Measurements from ENCODE around the gene TULP1.

The TULP1 gene

DNA sequence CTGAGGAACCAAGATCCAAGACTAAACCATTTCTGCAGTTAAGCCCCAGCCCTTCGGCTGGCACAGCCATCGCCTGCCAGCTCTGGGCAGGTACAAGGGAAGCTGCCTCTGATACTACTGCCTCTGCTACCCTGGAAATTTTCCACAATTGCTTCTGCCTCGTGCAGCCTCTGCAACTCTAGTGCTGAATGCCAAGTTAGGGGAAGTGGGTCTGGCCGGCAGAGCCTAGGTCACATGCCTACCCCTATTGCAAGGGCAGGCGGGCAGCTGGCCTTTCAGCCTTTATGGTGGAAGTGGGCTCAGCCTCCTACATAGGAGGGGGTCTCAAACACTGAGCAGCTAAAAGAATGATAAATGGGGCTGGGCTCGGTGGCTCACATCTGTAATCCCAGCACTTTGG, 44.5 kb upstream of the TULP1 start:
- TF ChIP-seq CTCF (IDR thresholded peaks at IDR 0.05; ENCODE audit: borderline replicate concordance, extremely low read depth, low read length, poor library complexity, severe bottlenecking) (no peak), EZH2 (IDR thresholded peaks at IDR 0.05; ENCODE audit: borderline replicate concordance, low read depth, low read length, severe bottlenecking) (no peak)
- Histone ChIP-seq H2AFZ (ENCODE audit: low read depth, low read length) (no peak overlapping the region), H3K79me2 (ENCODE audit: insufficient read depth, low read length) (no peaks in the 10 kb centered on the region), H3K4me2 (ENCODE audit: insufficient read depth, low read length) (no peak overlapping the region), H3K4me3 (ENCODE audit: low read depth in 1 of 2, low read length in 2 of 2) (no peak overlapping the region), H3K36me3 (ENCODE audit: insufficient read depth, low read length) (no peaks in the 10 kb centered on the region), H3K4me1 (ENCODE audit: insufficient read depth, low read length) (no peaks in the 10 kb centered on the region), H3K27ac (ENCODE audit: low read length) (no peak overlapping the region), H4K20me1 (ENCODE audit: insufficient read depth, low read length) (no peaks in the 10 kb centered on the region), H3K9ac (ENCODE audit: low read depth, low read length) (no peak overlapping the region), H3K27me3 (ENCODE audit: insufficient read depth, low read length, poor library complexity) (no peaks in the 10 kb centered on the region), H3K9me3 (ENCODE audit: insufficient read depth, low read length, severe bottlenecking) (no peaks in the 10 kb centered on the region)
- no peak for ATAC-seq (ENCODE audit: insufficient read depth, low read depth)
- DNase-seq = no peak

- ATAC-seq (ENCODE audit: insufficient read depth, low read depth) = peak; percentile 42; the same call in 1 of the 3 replicates
- H3K27me3 ChIP-seq (ENCODE audit: insufficient read depth, low read length, poor library complexity) = no peaks in the 10 kb centered on the region
These were observed 42.1 kb upstream of the TULP1 start for GRCh38 chr6:35554811-35555210.

GRCh38 chr6:35553315-35553714, 40.6 kb upstream of the TULP1 start:
- H3K4me2 ChIP-seq (ENCODE audit: insufficient read depth, low read length) = no peak overlapping the region
- ATAC-seq (ENCODE audit: insufficient read depth, low read depth) = no peak

More at GRCh38 chr6:35554811-35555210, 42.1 kb upstream of the TULP1 start:
- TF ChIP-seq CTCF (IDR thresholded peaks at IDR 0.05; ENCODE audit: borderline replicate concordance, extremely low read depth, low read length, poor library complexity, severe bottlenecking) (no peak), EZH2 (IDR thresholded peaks at IDR 0.05; ENCODE audit: borderline replicate concordance, low read depth, low read length, severe bottlenecking) (no peak)
- H3K4me2 ChIP-seq (ENCODE audit: insufficient read depth, low read length) = no peak overlapping the region
- no peaks in the 10 kb centered on the region for H3K36me3 ChIP-seq (ENCODE audit: insufficient read depth, low read length)
- no peak overlapping the region for H3K9ac ChIP-seq (ENCODE audit: low read depth, low read length)
- H3K9me3 ChIP-seq (ENCODE audit: insufficient read depth, low read length, severe bottlenecking) = peaks cover 6% of the 10 kb centered on the region
- DNase-seq = no peak
- no peaks in the 10 kb centered on the region for H4K20me1 ChIP-seq (ENCODE audit: insufficient read depth, low read length)
- no peak overlapping the region for H3K27ac ChIP-seq (ENCODE audit: low read length)
- H3K4me1 ChIP-seq (ENCODE audit: insufficient read depth, low read length) = no peaks in the 10 kb centered on the region
- H3K4me3 ChIP-seq (ENCODE audit: low read depth in 1 of 2, low read length in 2 of 2) = no peak overlapping the region
- no peak overlapping the region for H2AFZ ChIP-seq (ENCODE audit: low read depth, low read length)
- no peaks in the 10 kb centered on the region for H3K79me2 ChIP-seq (ENCODE audit: insufficient read depth, low read length)

More at GRCh38 chr6:35553315-35553714, 40.6 kb upstream of the TULP1 start:
- no peak for DNase-seq
- no peak overlapping the region for H3K4me3 ChIP-seq (ENCODE audit: low read depth in 1 of 2, low read length in 2 of 2)
- no peaks in the 10 kb centered on the region for H3K4me1 ChIP-seq (ENCODE audit: insufficient read depth, low read length)
- no peak overlapping the region for H3K27ac ChIP-seq (ENCODE audit: low read length)
- H3K79me2 ChIP-seq (ENCODE audit: insufficient read depth, low read length) = no peaks in the 10 kb centered on the region
- no peak overlapping the region for H3K9ac ChIP-seq (ENCODE audit: low read depth, low read length)
- peaks cover 6% of the 10 kb centered on the region for H3K9me3 ChIP-seq (ENCODE audit: insufficient read depth, low read length, severe bottlenecking)
- no peaks in the 10 kb centered on the region for H3K36me3 ChIP-seq (ENCODE audit: insufficient read depth, low read length)
- TF ChIP-seq EZH2 (IDR thresholded peaks at IDR 0.05; ENCODE audit: borderline replicate concordance, low read depth, low read length, severe bottlenecking) (no peak), CTCF (IDR thresholded peaks at IDR 0.05; ENCODE audit: borderline replicate concordance, extremely low read depth, low read length, poor library complexity, severe bottlenecking) (no peak)
- H3K27me3 ChIP-seq (ENCODE audit: insufficient read depth, low read length, poor library complexity) = no peaks in the 10 kb centered on the region
- no peak overlapping the region for H2AFZ ChIP-seq (ENCODE audit: low read depth, low read length)
- H4K20me1 ChIP-seq (ENCODE audit: insufficient read depth, low read length) = no peaks in the 10 kb centered on the region

All from DND-41 (cell line).